Keratinocyte (primary cell): ENCODE measurements around the gene MMS19. TPM values are rescaled to one million over a fixed set of nuclear protein-coding genes. Genes with fewer than 3 reads are reported as not detected.

Source experiments
- DNase-seq: peaks from one replicate; pipeline ENCODE4 v3.0.0-alpha.2; 2011; ENCODE audit warnings: low read depth, missing footprints, low spot score
- FAIRE-seq: peaks from 2 replicates; lab custom pipeline; 2011; peaks lifted over from hg19 to GRCh38; lab: Jason Lieb, UNC
- H2AFZ ChIP-seq: 2 replicates; pipeline ENCODE4 v1.6.0; 2012; ENCODE audit warnings: low read length, control low read depth, inconsistent platforms; ENCODE audit not compliant: control insufficient read depth
- H3K27ac ChIP-seq: 2 replicates; pipeline ENCODE4 v1.5.1; 2011; ENCODE audit warnings: low read length; ENCODE audit not compliant: control insufficient read depth, insufficient read depth
- H3K27me3 ChIP-seq: 3 replicates; pipeline ENCODE4 v1.6.0; 2011; ENCODE audit warnings: low read length; ENCODE audit not compliant: control insufficient read depth, insufficient read depth; ENCODE audit errors: extremely low read depth
- H3K36me3 ChIP-seq, 2 experiments: 2 replicates in 1 of 2; 3 replicates in 1 of 2; pipeline ENCODE4 v1.5.1; 2011; ENCODE audit warnings: low read length in 2 of 2, mild to moderate bottlenecking in 1 of 2; ENCODE audit not compliant: control insufficient read depth in 2 of 2, insufficient read depth in 2 of 2; ENCODE audit errors: extremely low read depth in 1 of 2
- H3K4me1 ChIP-seq: 3 replicates; pipeline ENCODE4 v1.5.1; 2011; ENCODE audit warnings: low read length; ENCODE audit not compliant: control insufficient read depth, insufficient read depth; ENCODE audit errors: extremely low read depth
- H3K4me2 ChIP-seq: 3 replicates; pipeline ENCODE4 v1.6.0; 2011; ENCODE audit warnings: low read depth, low read length; ENCODE audit not compliant: control insufficient read depth, insufficient read depth; ENCODE audit errors: extremely low read depth
- H3K4me3 ChIP-seq, 3 experiments: fragments of 200-600 bp in 1 of 3; sonication (generic) in 1 of 3; 2 replicates in 2 of 3; 3 replicates in 1 of 3; pipeline ENCODE4 v1.5.1; 2011 to 2016; ENCODE audit warnings: low read length in 3 of 3, mild to moderate bottlenecking in 3 of 3, control low read depth in 2 of 3, inconsistent platforms in 1 of 3, low read depth in 1 of 3, mixed read lengths in 1 of 3, mixed run types in 1 of 3, moderate library complexity in 1 of 3; ENCODE audit not compliant: control insufficient read depth in 2 of 3, insufficient read depth in 2 of 3; ENCODE audit errors: extremely low read depth in 1 of 3
- H3K79me2 ChIP-seq: 2 replicates; pipeline ENCODE4 v1.6.0; 2012; ENCODE audit warnings: low read length; ENCODE audit not compliant: control insufficient read depth, insufficient read depth
- H3K9ac ChIP-seq: 3 replicates; pipeline ENCODE4 v1.6.0; 2011; ENCODE audit warnings: low read length; ENCODE audit not compliant: control insufficient read depth, insufficient read depth; ENCODE audit errors: extremely low read depth
- H3K9me1 ChIP-seq: 3 replicates; pipeline ENCODE4 v1.6.0; 2011; ENCODE audit warnings: low read length; ENCODE audit not compliant: control insufficient read depth, insufficient read depth; ENCODE audit errors: extremely low read depth
- H3K9me3 ChIP-seq: 2 replicates; pipeline ENCODE4 v1.5.1; 2012; ENCODE audit warnings: low read depth, low read length; ENCODE audit not compliant: control insufficient read depth
- H4K20me1 ChIP-seq: 3 replicates; pipeline ENCODE4 v1.6.0; 2011; ENCODE audit warnings: low read length; ENCODE audit not compliant: control insufficient read depth, insufficient read depth; ENCODE audit errors: extremely low read depth
- CTCF ChIP-seq, 3 experiments: IDR thresholded peaks in 1 of 3; conservative IDR thresholded peaks in 1 of 3; optimal IDR thresholded peaks in 1 of 3; 2 replicates in 2 of 3; 3 replicates in 1 of 3; pipeline versions ENCODE3 to v1.5.1; 2011; ENCODE audit warnings: low read length in 3 of 3, mild to moderate bottlenecking in 3 of 3, moderate library complexity in 2 of 3, control low read depth in 1 of 3, inconsistent platforms in 1 of 3; ENCODE audit not compliant: insufficient read depth in 2 of 3; ENCODE audit errors: extremely low read depth in 1 of 3
- EZH2 ChIP-seq: IDR thresholded peaks from one replicate; pipeline ENCODE4 v1.6.1; 2012; ENCODE audit warnings: inconsistent platforms, mild to moderate bottlenecking, low read length, moderate library complexity
- dilution Hi-C: fragments of 300-500 bp; cut with MboI; formaldehyde crosslinking; loops from one replicate; pipeline ENCODE4 v1.7.0; 2020; ENCODE audit warnings: low sequenced_read_pairs; ENCODE audit not compliant: extremely low pct_ligation_motif_present
- polyA plus RNA-seq, 5 experiments: library from polyadenylated mRNA; depleted of rRNA in 3 of 5; stranded (reverse) in 3 of 5; stranded (forward) in 1 of 5; unstranded in 1 of 5; fragments of >200 nt; gene quantifications; 1 replicate in 1 of 5; 2 replicates in 3 of 5; 3 replicates in 1 of 5; pipeline versions ENCODE4 v1.2.1 to v1.2.3, GENCODE V29; 2011 to 2012; ENCODE audit warnings: missing spikeins in 2 of 5, low read depth in 1 of 5, low replicate concordance in 1 of 5

The MMS19 gene
- polyA plus RNA-seq, 1 donor (not counting 4 experiments of a cell fraction or from before 2014, with no cell fraction given): 72.5 TPM

- dilution Hi-C loops: no loop called here
- H3K27ac ChIP-seq: no peak overlapping the region
- H3K4me2 ChIP-seq: peak overlapping the region; percentile 81
- FAIRE-seq (no peak), DNase-seq (no peak)
- H3K27me3 ChIP-seq: no peaks in the 10 kb centered on the region
- no peaks in the 10 kb centered on the region for H4K20me1 ChIP-seq
- peak overlapping the region; percentile 80 to 94 (median 92) for H3K4me3 ChIP-seq
- H3K9ac ChIP-seq: peak overlapping the region; percentile 77
- peaks cover 0 to 2% of the 10 kb centered on the region in 2 experiments for H3K36me3 ChIP-seq
- no peak overlapping the region for H2AFZ ChIP-seq
- H3K9me1 ChIP-seq: no peaks in the 10 kb centered on the region
- H3K9me3 ChIP-seq: no peaks in the 10 kb centered on the region
- peaks cover 83% of the 10 kb centered on the region for H3K79me2 ChIP-seq
- TF ChIP-seq CTCF (optimal IDR thresholded peaks at IDR 0.05 in 1 of 3, IDR thresholded peaks at IDR 0.05 in 1 of 3, conservative IDR thresholded peaks at IDR 0.05 in 1 of 3; ENCODE audit: extremely low read depth in 1 of 3, insufficient read depth in 2 of 3, low read length in 3 of 3): no peak
- no peak for TF ChIP-seq EZH2
- H3K4me1 ChIP-seq: peaks cover 24% of the 10 kb centered on the region
Measured at GRCh38 chr10:97500297-97500575, 2.0 kb upstream of the MMS19 start.

GRCh38 chr10:97499561-97500296, 1.5 kb upstream of the MMS19 start:
- dilution Hi-C loops: no loop called here

More at GRCh38 chr10:97499561-97500296, 1.5 kb upstream of the MMS19 start:
- H3K9me3 ChIP-seq: no peaks in the 10 kb centered on the region
- no peaks in the 10 kb centered on the region for H3K9me1 ChIP-seq
- H3K9ac ChIP-seq: peak overlapping the region; percentile 77
- no peaks in the 10 kb centered on the region for H3K27me3 ChIP-seq
- peaks cover 29% of the 10 kb centered on the region for H3K4me1 ChIP-seq
- no peak for TF ChIP-seq CTCF (optimal IDR thresholded peaks at IDR 0.05 in 1 of 3, IDR thresholded peaks at IDR 0.05 in 1 of 3, conservative IDR thresholded peaks at IDR 0.05 in 1 of 3; ENCODE audit: extremely low read depth in 1 of 3, insufficient read depth in 2 of 3, low read length in 3 of 3)
- no peak for TF ChIP-seq EZH2
- H3K27ac ChIP-seq: no peak overlapping the region
- peak overlapping the region; percentile 81 for H3K4me2 ChIP-seq
- peaks cover 0 to 2% of the 10 kb centered on the region in 2 experiments for H3K36me3 ChIP-seq
- no peaks in the 10 kb centered on the region for H4K20me1 ChIP-seq
- peak overlapping the region; percentile 53 for H2AFZ ChIP-seq
- peak overlapping the region; percentile 80 to 94 (median 92) for H3K4me3 ChIP-seq
- no peak for DNase-seq
- peaks cover 83% of the 10 kb centered on the region for H3K79me2 ChIP-seq
- FAIRE-seq: no peak
